ENCODE data around the gene EPB41L4B. TPM values are rescaled to one million over a fixed set of nuclear protein-coding genes. Genes with fewer than 3 reads are reported as not detected.

The EPB41L4B gene
- total and polyA plus RNA-seq, 2 of the 4 experiments (the other 2 are of a cell fraction), result 0.36 to 0.54 TPM

- Histone ChIP-seq H3K9me1 (ENCODE audit: insufficient read depth, low read length) (peaks cover 5% of the 10 kb centered on the region; the same call in 1 of the 2 replicates), H4K20me1 (ENCODE audit: insufficient read depth, low read length) (no peaks in the 10 kb centered on the region), H2BK15ac (ENCODE audit: low read depth, low read length) (no peak overlapping the region), H3K4me2 (ENCODE audit: low read depth, low read length) (no peak overlapping the region), H3K4ac (ENCODE audit: low read depth, low read length) (no peak overlapping the region), H3K27me3 (ENCODE audit: control insufficient read depth, insufficient read depth, low read length) (peaks cover 23% of the 10 kb centered on the region), H3K79me1 (ENCODE audit: low read depth in 1 of 2, low read length in 2 of 2) (no peaks in the 10 kb centered on the region), H3K4me3 (ENCODE audit: insufficient read depth, low read depth, low read length) (no peak overlapping the region), H3K27ac (ENCODE audit: insufficient read depth, low read length) (no peak overlapping the region), H3K56ac (ENCODE audit: extremely low read depth, insufficient read depth, low read length) (no peak overlapping the region), H3K36me3 (ENCODE audit: control insufficient read depth, insufficient read depth, low read length) (no peaks in the 10 kb centered on the region), H4K8ac (ENCODE audit: low read depth in 2 of 2, low read length in 2 of 2) (peak overlapping the region in 1 of 2 experiments; percentile 25; a peak in 1 of 4 replicates), H2AFZ (replicated peaks; ENCODE audit: low read length, poor library complexity) (peak overlapping the region; percentile 34), H2BK120ac (ENCODE audit: low read depth, low read length) (no peak overlapping the region), H4K5ac (ENCODE audit: low read depth, low read length) (no peak overlapping the region), H2BK5ac (ENCODE audit: low read depth, low read length, poor library complexity, severe bottlenecking) (no peak overlapping the region), H3K9me3 (ENCODE audit: control insufficient read depth, insufficient read depth, low read length) (no peaks in the 10 kb centered on the region), H2BK20ac (ENCODE audit: low read depth, low read length) (peak overlapping the region; percentile 41; the same call in 1 of the 2 replicates), H3K23ac (ENCODE audit: low read depth, low read length) (no peak overlapping the region), H3K14ac (replicated peaks; ENCODE audit: low read depth, low read length) (no peak overlapping the region), H3K9ac (ENCODE audit: low read depth, low read length) (no peak overlapping the region), H4K91ac (ENCODE audit: insufficient read depth, low read depth, low read length) (no peak overlapping the region; the same call in 1 of the 2 replicates), H3K4me1 (ENCODE audit: control insufficient read depth, insufficient read depth, low read length) (peaks cover 2% of the 10 kb centered on the region; the same call in 1 of the 2 replicates), H2AK9ac (replicated peaks; ENCODE audit: low read depth, low read length, poor library complexity) (no peak overlapping the region), H2AK5ac (ENCODE audit: low read depth, low read length) (no peak overlapping the region), H3K18ac (ENCODE audit: low read depth, low read length) (no peak overlapping the region)
- dilution Hi-C loops (cut with HindIII; ENCODE audit: low sequenced_read_pairs, unreplicated experiment), result no loop called here
- no CpG with 5 or more reads among the region's 1 CpG for WGBS, 2 experiments (ENCODE audit: extremely low coverage in 2 of 2, insufficient read length in 1 of 2)
- ATAC-seq (ENCODE audit: low read depth) (no peak), DNase-seq (peak; percentile 42)
- CTCF ChIA-PET, result no interaction called here
- in situ Hi-C loops (cut with MboI; ENCODE audit: low sequenced_read_pairs), result loop anchor here (5.0 to 25.0 kb wide), 2 partner anchors 48 to 122 kb away; partner anchors contain the start of gene EPB41L4B
- POLR2A ChIA-PET (ENCODE audit: unreplicated experiment), result no interaction called here
- intact Hi-C loops (cut with micrococcal nuclease), result loop anchor here (10.0 kb wide), 1 partner anchor 335 kb away; no protein-coding TSS in a partner anchor
- no peak for TF ChIP-seq MAZ (IDR thresholded peaks at IDR 0.05; ENCODE audit: borderline replicate concordance, low read depth, low read length)
- TF ChIP-seq MAFK (IDR thresholded peaks at IDR 0.05; ENCODE audit: low read depth, low read length), result no peak
- TF ChIP-seq CEBPB (IDR thresholded peaks at IDR 0.05; ENCODE audit: low read depth, low read length), result no peak
- TF ChIP-seq, protein P1, sequence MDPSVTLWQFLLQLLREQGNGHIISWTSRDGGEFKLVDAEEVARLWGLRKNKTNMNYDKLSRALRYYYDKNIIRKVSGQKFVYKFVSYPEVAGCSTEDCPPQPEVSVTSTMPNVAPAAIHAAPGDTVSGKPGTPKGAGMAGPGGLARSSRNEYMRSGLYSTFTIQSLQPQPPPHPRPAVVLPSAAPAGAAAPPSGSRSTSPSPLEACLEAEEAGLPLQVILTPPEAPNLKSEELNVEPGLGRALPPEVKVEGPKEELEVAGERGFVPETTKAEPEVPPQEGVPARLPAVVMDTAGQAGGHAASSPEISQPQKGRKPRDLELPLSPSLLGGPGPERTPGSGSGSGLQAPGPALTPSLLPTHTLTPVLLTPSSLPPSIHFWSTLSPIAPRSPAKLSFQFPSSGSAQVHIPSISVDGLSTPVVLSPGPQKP (IDR thresholded peaks at IDR 0.05; ENCODE audit: borderline replicate concordance, low read depth, low read length), result no peak
- TF ChIP-seq RCOR1 (IDR thresholded peaks at IDR 0.05; ENCODE audit: insufficient replicate concordance, low read length), result no peak
- no peak for TF ChIP-seq CHD1 (IDR thresholded peaks at IDR 0.05; ENCODE audit: low read depth, low read length)
- TF ChIP-seq SMC3 (IDR thresholded peaks at IDR 0.05; ENCODE audit: low read depth, low read length), result no peak
- no peak for TF ChIP-seq USF2 (IDR thresholded peaks at IDR 0.05; ENCODE audit: low read depth, low read length)
- BruUV-seq (replicated peaks), result no TSS peak
Observed at GRCh38 chr9:109190151-109190550, 130.7 kb downstream of the EPB41L4B start.

Measured in IMR-90 (cell line).